Hepatocyte (in vitro differentiated cells): ENCODE measurements around the gene ATP5PD. TPM values are rescaled to one million over a fixed set of nuclear protein-coding genes. Genes with fewer than 3 reads are reported as not detected.
"Not testable (repeated sequence)": the region's sequence is repeated elsewhere in the genome, so short reads cannot be mapped to it uniquely, and the experiment has no call there.

Experiments
- DNase-seq: peaks from one replicate; pipeline ENCODE4 v3.0.0-alpha.2; 2016; ENCODE audit warnings: low spot score
- H2AFZ ChIP-seq: fragments of 200-600 bp; sonication (generic); 2 replicates; pipeline ENCODE4 v1.6.0; 2016; ENCODE audit warnings: antibody characterized with exemption, mild to moderate bottlenecking
- H3K27ac ChIP-seq: fragments of 200-600 bp; sonication (generic); 2 replicates; pipeline ENCODE4 v1.5.1; 2016; ENCODE audit warnings: mild to moderate bottlenecking
- H3K27me3 ChIP-seq: fragments of 200-600 bp; sonication (generic); 2 replicates; pipeline ENCODE4 v1.6.1; 2016
- H3K36me3 ChIP-seq: fragments of 200-600 bp; sonication (generic); replicated peaks from 2 replicates; pipeline ENCODE4 v1.5.1; 2016; ENCODE audit warnings: low read depth; ENCODE audit not compliant: insufficient read depth
- H3K4me1 ChIP-seq: fragments of 200-600 bp; sonication (generic); 2 replicates; pipeline ENCODE4 v1.5.1; 2016; ENCODE audit warnings: mild to moderate bottlenecking, moderate library complexity; ENCODE audit not compliant: insufficient read depth
- H3K4me2 ChIP-seq: fragments of 200-600 bp; sonication (generic); 2 replicates; pipeline ENCODE4 v1.6.0; 2016
- H3K4me3 ChIP-seq: fragments of 200-600 bp; sonication (generic); 2 replicates; pipeline ENCODE4 v1.5.1; 2016; ENCODE audit warnings: mild to moderate bottlenecking
- H3K79me2 ChIP-seq: fragments of 200-600 bp; sonication (generic); 2 replicates; pipeline ENCODE4 v1.6.0; 2017; ENCODE audit warnings: mild to moderate bottlenecking
- H3K9me2 ChIP-seq: fragments of 200-600 bp; sonication (generic); replicated peaks from 2 replicates; pipeline ENCODE4 v1.6.0; 2017; ENCODE audit warnings: mild to moderate bottlenecking; ENCODE audit not compliant: insufficient read depth
- H3K9me3 ChIP-seq: fragments of 200-600 bp; sonication (generic); 2 replicates; pipeline ENCODE4 v1.5.1; 2016; ENCODE audit warnings: low read depth, mild to moderate bottlenecking
- H4K20me1 ChIP-seq: fragments of 200-600 bp; sonication (generic); 2 replicates; pipeline ENCODE4 v1.6.0; 2016; ENCODE audit warnings: mild to moderate bottlenecking; ENCODE audit not compliant: insufficient read depth, poor library complexity, severe bottlenecking
- CTCF ChIP-seq: fragments of 200-600 bp; sonication (generic); IDR thresholded peaks from 2 replicates; pipeline ENCODE4 v1.5.1; 2016; ENCODE audit warnings: antibody characterized with exemption, mild to moderate bottlenecking; ENCODE audit not compliant: poor library complexity
- EZH2 ChIP-seq: fragments of 200-600 bp; sonication (generic); IDR thresholded peaks from 2 replicates; pipeline ENCODE4 v1.6.1; 2016; ENCODE audit warnings: antibody characterized with exemption, mild to moderate bottlenecking, borderline replicate concordance
- EZH2phosphoT487 ChIP-seq: fragments of 200-600 bp; sonication (generic); IDR thresholded peaks from one replicate; pipeline ENCODE4 v1.6.1; 2018; ENCODE audit warnings: antibody characterized with exemption, mild to moderate bottlenecking, low read depth, moderate library complexity; ENCODE audit not compliant: unreplicated experiment, severe bottlenecking
- WGBS: methylation state at CpG from one replicate; pipeline ENCODE4 v1.1.6; 2016; ENCODE audit warnings: low lambda C conversion rate; ENCODE audit errors: missing lambda C conversion rate; 5-methylcytosine and 5-hydroxymethylcytosine counted together
- polyA plus RNA-seq: library from polyadenylated mRNA; unstranded; fragments of >200 nt; fragmentation: Nextera tagmentation; extraction: Ambion mirVana; gene quantifications from 2 replicates; pipeline ENCODE4 v1.2.1, GENCODE V29; 2016
- total RNA-seq: library from RNA; depleted of rRNA; stranded (reverse); fragments of >200 nt; gene quantifications from 2 replicates; pipeline ENCODE4 v1.2.3, GENCODE V29; 2014

Gene ATP5PD
- total and polyA plus RNA-seq, 2 experiments from 2014 or later, result 296 to 332 TPM

- 60% methylated on average over 5 of the region's 5 CpGs for WGBS
- Histone ChIP-seq H3K27ac (peak overlapping the region; percentile 67), H3K4me1 (peaks cover 19% of the 10 kb centered on the region), H3K9me3 (no peaks in the 10 kb centered on the region), H4K20me1 (no peaks in the 10 kb centered on the region), H3K9me2 (no peaks in the 10 kb centered on the region), H3K4me3 (no peak overlapping the region), H2AFZ (no peak overlapping the region), H3K79me2 (no peaks in the 10 kb centered on the region), H3K4me2 (no peak overlapping the region), H3K27me3 (no peaks in the 10 kb centered on the region), H3K36me3 (no peaks in the 10 kb centered on the region)
- peak; percentile 65 for DNase-seq
- TF ChIP-seq EZH2 (no peak), EZH2phosphoT487 (no peak), CTCF (no peak)
Measured at GRCh38 chr17:75073618-75074047, 26.9 kb upstream of the ATP5PD start.

GRCh38 chr17:75072909-75073308 lies 26.1 kb upstream of the ATP5PD start:
- not testable (repeated sequence) for H4K20me1 ChIP-seq, H3K27me3 ChIP-seq, H2AFZ ChIP-seq, H3K27ac ChIP-seq, H3K36me3 ChIP-seq, H3K9me2 ChIP-seq, H3K9me3 ChIP-seq, DNase-seq, H3K79me2 ChIP-seq, H3K4me3 ChIP-seq, H3K4me2 ChIP-seq
- peaks cover 12% of the 10 kb centered on the region for H3K4me1 ChIP-seq
- 95% methylated on average over 5 of the region's 5 CpGs for WGBS

- WGBS, result 83% methylated on average over 8 of the region's 8 CpGs
- not testable (repeated sequence) for H3K79me2 ChIP-seq, H3K9me2 ChIP-seq, H4K20me1 ChIP-seq, H3K4me3 ChIP-seq, H3K4me1 ChIP-seq, H3K27me3 ChIP-seq, DNase-seq, H3K4me2 ChIP-seq, H3K36me3 ChIP-seq, H2AFZ ChIP-seq, H3K9me3 ChIP-seq, H3K27ac ChIP-seq
Measured at GRCh38 chr17:75071478-75072271, 24.9 kb upstream of the ATP5PD start.

- TF ChIP-seq CTCF (peak; percentile 32), EZH2 (no peak), EZH2phosphoT487 (no peak)
- Histone ChIP-seq H3K9me2 (no peaks in the 10 kb centered on the region), H4K20me1 (no peaks in the 10 kb centered on the region), H3K79me2 (no peaks in the 10 kb centered on the region), H3K4me2 (no peak overlapping the region), H3K36me3 (no peaks in the 10 kb centered on the region), H3K27ac (no peak overlapping the region), H3K4me3 (no peak overlapping the region), H3K9me3 (no peaks in the 10 kb centered on the region), H3K27me3 (no peaks in the 10 kb centered on the region), H3K4me1 (peaks cover 7% of the 10 kb centered on the region), H2AFZ (no peak overlapping the region)
- 98% methylated on average over 2 of the region's 2 CpGs for WGBS
- no peak for DNase-seq
Measured at GRCh38 chr17:75069783-75070182, 23.0 kb upstream of the ATP5PD start.
